ENCODE results near the gene NXNL1. TPM values are rescaled to one million over a fixed set of nuclear protein-coding genes. Genes with fewer than 3 reads are reported as not detected.

Gene NXNL1
- total and polyA plus RNA-seq, 2 of the 13 experiments (the other 11 are each of a cell fraction or from before 2014, with no cell fraction given): not detected

DNA sequence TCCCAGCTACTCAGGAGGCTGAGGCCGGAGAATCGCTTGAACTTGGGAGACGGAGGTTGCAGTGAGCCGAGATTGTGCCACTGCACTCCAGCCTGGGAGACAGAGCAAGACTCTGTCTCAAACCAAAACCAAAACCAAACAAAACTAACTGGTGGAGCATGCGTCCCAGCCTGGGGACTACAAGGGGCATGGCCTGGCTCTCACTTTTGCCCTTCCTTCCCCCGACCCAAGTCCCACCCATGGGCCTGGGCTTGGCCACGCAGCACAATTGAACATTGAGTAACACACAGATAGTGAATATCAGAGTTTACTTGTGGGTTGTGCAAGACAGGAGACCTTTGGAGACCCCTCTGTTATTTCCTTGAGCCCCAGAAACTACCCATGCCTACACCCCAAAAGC is 25.5 kb downstream of the NXNL1 start (continued):
- TF ChIP-seq, protein P1, sequence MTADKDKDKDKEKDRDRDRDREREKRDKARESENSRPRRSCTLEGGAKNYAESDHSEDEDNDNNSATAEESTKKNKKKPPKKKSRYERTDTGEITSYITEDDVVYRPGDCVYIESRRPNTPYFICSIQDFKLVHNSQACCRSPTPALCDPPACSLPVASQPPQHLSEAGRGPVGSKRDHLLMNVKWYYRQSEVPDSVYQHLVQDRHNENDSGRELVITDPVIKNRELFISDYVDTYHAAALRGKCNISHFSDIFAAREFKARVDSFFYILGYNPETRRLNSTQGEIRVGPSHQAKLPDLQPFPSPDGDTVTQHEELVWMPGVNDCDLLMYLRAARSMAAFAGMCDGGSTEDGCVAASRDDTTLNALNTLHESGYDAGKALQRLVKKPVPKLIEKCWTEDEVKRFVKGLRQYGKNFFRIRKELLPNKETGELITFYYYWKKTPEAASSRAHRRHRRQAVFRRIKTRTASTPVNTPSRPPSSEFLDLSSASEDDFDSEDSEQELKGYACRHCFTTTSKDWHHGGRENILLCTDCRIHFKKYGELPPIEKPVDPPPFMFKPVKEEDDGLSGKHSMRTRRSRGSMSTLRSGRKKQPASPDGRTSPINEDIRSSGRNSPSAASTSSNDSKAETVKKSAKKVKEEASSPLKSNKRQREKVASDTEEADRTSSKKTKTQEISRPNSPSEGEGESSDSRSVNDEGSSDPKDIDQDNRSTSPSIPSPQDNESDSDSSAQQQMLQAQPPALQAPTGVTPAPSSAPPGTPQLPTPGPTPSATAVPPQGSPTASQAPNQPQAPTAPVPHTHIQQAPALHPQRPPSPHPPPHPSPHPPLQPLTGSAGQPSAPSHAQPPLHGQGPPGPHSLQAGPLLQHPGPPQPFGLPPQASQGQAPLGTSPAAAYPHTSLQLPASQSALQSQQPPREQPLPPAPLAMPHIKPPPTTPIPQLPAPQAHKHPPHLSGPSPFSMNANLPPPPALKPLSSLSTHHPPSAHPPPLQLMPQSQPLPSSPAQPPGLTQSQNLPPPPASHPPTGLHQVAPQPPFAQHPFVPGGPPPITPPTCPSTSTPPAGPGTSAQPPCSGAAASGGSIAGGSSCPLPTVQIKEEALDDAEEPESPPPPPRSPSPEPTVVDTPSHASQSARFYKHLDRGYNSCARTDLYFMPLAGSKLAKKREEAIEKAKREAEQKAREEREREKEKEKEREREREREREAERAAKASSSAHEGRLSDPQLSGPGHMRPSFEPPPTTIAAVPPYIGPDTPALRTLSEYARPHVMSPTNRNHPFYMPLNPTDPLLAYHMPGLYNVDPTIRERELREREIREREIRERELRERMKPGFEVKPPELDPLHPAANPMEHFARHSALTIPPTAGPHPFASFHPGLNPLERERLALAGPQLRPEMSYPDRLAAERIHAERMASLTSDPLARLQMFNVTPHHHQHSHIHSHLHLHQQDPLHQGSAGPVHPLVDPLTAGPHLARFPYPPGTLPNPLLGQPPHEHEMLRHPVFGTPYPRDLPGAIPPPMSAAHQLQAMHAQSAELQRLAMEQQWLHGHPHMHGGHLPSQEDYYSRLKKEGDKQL (CRISPR knock-in tag; IDR thresholded peaks at IDR 0.05; ENCODE audit: low read depth): no peak
- TF ChIP-seq ZNF616 (CRISPR knock-in tag; IDR thresholded peaks at IDR 0.05; ENCODE audit: low read depth) (no peak), ZNF629 (CRISPR knock-in tag; conservative IDR thresholded peaks at IDR 0.05) (no peak), KDM2A (CRISPR knock-in tag; IDR thresholded peaks at IDR 0.05; ENCODE audit: borderline replicate concordance, low read depth) (no peak), ZNF788 (CRISPR knock-in tag; IDR thresholded peaks at IDR 0.05; ENCODE audit: borderline replicate concordance) (no peak), HOXA5 (CRISPR knock-in tag; IDR thresholded peaks at IDR 0.05) (no peak), FOXC1 (CRISPR knock-in tag; IDR thresholded peaks at IDR 0.05; ENCODE audit: borderline replicate concordance) (no peak)

DNA sequence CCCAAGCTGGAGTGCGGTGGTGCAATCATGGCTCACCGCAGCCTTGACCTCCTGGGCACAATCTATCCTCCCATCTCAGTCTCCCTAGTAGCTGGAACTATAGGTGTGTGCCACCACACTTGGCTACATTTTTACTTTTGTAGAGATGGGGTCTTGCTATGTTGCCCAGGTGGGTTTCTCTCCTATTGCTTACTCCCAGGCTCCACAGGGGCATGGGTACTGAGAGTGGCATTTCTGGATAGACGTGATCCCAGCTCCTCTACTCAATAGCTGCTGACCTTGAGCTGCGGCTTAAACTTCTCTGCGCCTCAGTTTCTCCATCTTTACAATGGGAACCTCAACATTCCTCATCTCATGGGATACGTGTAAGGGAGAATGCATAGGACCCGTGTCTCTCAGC is 29.3 kb downstream of the NXNL1 start:
- FAIRE-seq: no peak
- WGBS (ENCODE audit: low lambda C conversion rate): 70% methylated on average over 7 of the region's 7 CpGs
- POLR2A ChIA-PET: no interaction called here
- TF ChIP-seq ZNF121 (CRISPR knock-in tag; IDR thresholded peaks at IDR 0.05): peak; percentile 76
- peak; percentile 22; the same call in 1 of the 2 replicates for TF ChIP-seq ZNF629 (CRISPR knock-in tag; conservative IDR thresholded peaks at IDR 0.05)
- TF ChIP-seq ASH2L (IDR thresholded peaks at IDR 0.05; ENCODE audit: insufficient read length, low read depth, low read length): no peak
- TF ChIP-seq, protein P2, sequence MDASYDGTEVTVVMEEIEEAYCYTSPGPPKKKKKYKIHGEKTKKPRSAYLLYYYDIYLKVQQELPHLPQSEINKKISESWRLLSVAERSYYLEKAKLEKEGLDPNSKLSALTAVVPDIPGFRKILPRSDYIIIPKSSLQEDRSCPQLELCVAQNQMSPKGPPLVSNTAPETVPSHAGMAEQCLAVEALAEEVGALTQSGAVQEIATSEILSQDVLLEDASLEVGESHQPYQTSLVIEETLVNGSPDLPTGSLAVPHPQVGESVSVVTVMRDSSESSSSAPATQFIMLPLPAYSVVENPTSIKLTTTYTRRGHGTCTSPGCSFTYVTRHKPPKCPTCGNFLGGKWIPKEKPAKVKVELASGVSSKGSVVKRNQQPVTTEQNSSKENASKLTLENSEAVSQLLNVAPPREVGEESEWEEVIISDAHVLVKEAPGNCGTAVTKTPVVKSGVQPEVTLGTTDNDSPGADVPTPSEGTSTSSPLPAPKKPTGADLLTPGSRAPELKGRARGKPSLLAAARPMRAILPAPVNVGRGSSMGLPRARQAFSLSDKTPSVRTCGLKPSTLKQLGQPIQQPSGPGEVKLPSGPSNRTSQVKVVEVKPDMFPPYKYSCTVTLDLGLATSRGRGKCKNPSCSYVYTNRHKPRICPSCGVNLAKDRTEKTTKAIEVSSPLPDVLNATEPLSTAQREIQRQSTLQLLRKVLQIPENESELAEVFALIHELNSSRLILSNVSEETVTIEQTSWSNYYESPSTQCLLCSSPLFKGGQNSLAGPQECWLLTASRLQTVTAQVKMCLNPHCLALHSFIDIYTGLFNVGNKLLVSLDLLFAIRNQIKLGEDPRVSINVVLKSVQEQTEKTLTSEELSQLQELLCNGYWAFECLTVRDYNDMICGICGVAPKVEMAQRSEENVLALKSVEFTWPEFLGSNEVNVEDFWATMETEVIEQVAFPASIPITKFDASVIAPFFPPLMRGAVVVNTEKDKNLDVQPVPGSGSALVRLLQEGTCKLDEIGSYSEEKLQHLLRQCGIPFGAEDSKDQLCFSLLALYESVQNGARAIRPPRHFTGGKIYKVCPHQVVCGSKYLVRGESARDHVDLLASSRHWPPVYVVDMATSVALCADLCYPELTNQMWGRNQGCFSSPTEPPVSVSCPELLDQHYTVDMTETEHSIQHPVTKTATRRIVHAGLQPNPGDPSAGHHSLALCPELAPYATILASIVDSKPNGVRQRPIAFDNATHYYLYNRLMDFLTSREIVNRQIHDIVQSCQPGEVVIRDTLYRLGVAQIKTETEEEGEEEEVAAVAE (CRISPR knock-in tag; IDR thresholded peaks at IDR 0.05; ENCODE audit: borderline replicate concordance): no peak
- TF ChIP-seq CEBPB (IDR thresholded peaks at IDR 0.05; ENCODE audit: borderline replicate concordance, low read depth, low read length): 0 out of 2 replicates have a peak, but pooled peaks have one; percentile 3
- TF ChIP-seq ZNF761 (CRISPR knock-in tag; conservative IDR thresholded peaks at IDR 0.05): no peak
- no peak for TF ChIP-seq ZNF619 (CRISPR knock-in tag; IDR thresholded peaks at IDR 0.05)
- no peak for TF ChIP-seq ZNF557 (CRISPR knock-in tag; IDR thresholded peaks at IDR 0.05)
- no peak for TF ChIP-seq ZNF563 (CRISPR knock-in tag; IDR thresholded peaks at IDR 0.05)

More for the DNA sequence above, 29.3 kb downstream of the NXNL1 start:
- in situ Hi-C loops (cut with HindIII; ENCODE audit: extremely low pct_ligation_motif_present, low pct_unique_long_range_greater_than_20kb) (no loop called here), intact Hi-C loops (cut with micrococcal nuclease; ENCODE audit: unreplicated experiment) (no loop called here)
- H3K4me3 ChIP-seq (replicated peaks in 1 of 3; ENCODE audit: insufficient read depth in 1 of 3, low read depth in 2 of 3, low read length in 3 of 3): no peak overlapping the region
- ATAC-seq: no peak
- no peaks in the 10 kb centered on the region for H3K9me3 ChIP-seq (ENCODE audit: low read length)
- H3K9ac ChIP-seq (ENCODE audit: insufficient read depth, low read depth, low read length): no peak overlapping the region
- no peak overlapping the region for H3K27ac ChIP-seq (ENCODE audit: extremely low read length, insufficient read depth, low read length)
- no TSS peak for BruUV-seq (replicated peaks)
- DNase-seq (ENCODE audit: low spot score): no peak
- no peaks in the 10 kb centered on the region for H4K20me1 ChIP-seq (ENCODE audit: insufficient read depth, low read length)
- H3K4me2 ChIP-seq (ENCODE audit: low read depth, low read length): no peak overlapping the region
- CTCF ChIA-PET (ENCODE audit: low intra/inter-chr PET ratio, low total read pairs): no interaction called here
- H3K27me3 ChIP-seq (ENCODE audit: control insufficient read depth in 1 of 2, insufficient read depth in 2 of 2, low read length in 2 of 2): no peaks in the 10 kb centered on the region
- H2AFZ ChIP-seq (ENCODE audit: low read length): no peak overlapping the region
- peaks cover 8% of the 10 kb centered on the region for H3K4me1 ChIP-seq (ENCODE audit: insufficient read depth, low read length)
- H3K79me2 ChIP-seq (ENCODE audit: insufficient read depth, low read length): no peaks in the 10 kb centered on the region
- no peaks in the 10 kb centered on the region for H3K36me3 ChIP-seq (replicated peaks in 1 of 2; ENCODE audit: control insufficient read depth in 1 of 2, insufficient read depth in 2 of 2, low read length in 2 of 2)

Data from HepG2 (cell line).